Prostate gland (tissue), 2 donors: ENCODE data around the gene DCLK2.

Source experiments
- POLR2A ChIP-seq: fragments of 450-650 bp; IDR thresholded peaks from one replicate; pipeline ENCODE4 v1.6.1; 2016; ENCODE audit warnings: antibody characterized with exemption, mild to moderate bottlenecking
- POLR2AphosphoS5 ChIP-seq: sonication (generic); formaldehyde crosslinking; IDR thresholded peaks from one replicate; pipeline ENCODE4 v1.6.1; 2017; ENCODE audit warnings: antibody characterized with exemption
- TF ChIP-seq, protein P1 (sequence below), 4 experiments: fragments of 200-600 bp in 2 of 4; fragments of 450-650 bp in 2 of 4; sonication (generic) in 2 of 4; IDR thresholded peaks; 1 replicate in 3 of 4; 2 replicates in 1 of 4; pipeline ENCODE4 v1.5.1; 2016 to 2019; ENCODE audit warnings: antibody characterized with exemption in 4 of 4, mild to moderate bottlenecking in 2 of 4, moderate library complexity in 2 of 4

DNA sequence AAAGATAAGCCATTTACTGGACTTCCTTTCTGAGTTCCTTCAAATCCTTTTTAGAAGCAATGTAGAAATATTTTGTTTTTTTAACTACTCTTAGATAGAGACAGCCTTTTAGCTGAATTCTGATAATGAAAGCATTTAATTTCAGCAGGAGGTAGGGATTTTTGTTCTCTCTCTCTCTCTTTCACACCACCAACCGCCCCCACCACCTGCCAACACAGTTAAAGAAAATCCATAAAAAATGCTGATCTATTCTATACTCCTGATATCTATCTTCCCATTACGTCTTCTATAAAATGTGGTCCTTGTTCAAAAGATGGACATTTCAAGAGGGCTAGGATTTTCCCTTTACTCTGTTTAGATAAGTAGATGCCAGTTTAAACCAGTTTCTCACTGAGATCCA, 104.5 kb downstream of the DCLK2 start:
- TF ChIP-seq, protein P1, sequence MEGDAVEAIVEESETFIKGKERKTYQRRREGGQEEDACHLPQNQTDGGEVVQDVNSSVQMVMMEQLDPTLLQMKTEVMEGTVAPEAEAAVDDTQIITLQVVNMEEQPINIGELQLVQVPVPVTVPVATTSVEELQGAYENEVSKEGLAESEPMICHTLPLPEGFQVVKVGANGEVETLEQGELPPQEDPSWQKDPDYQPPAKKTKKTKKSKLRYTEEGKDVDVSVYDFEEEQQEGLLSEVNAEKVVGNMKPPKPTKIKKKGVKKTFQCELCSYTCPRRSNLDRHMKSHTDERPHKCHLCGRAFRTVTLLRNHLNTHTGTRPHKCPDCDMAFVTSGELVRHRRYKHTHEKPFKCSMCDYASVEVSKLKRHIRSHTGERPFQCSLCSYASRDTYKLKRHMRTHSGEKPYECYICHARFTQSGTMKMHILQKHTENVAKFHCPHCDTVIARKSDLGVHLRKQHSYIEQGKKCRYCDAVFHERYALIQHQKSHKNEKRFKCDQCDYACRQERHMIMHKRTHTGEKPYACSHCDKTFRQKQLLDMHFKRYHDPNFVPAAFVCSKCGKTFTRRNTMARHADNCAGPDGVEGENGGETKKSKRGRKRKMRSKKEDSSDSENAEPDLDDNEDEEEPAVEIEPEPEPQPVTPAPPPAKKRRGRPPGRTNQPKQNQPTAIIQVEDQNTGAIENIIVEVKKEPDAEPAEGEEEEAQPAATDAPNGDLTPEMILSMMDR (IDR thresholded peaks at IDR 0.05) = no peak
- TF ChIP-seq POLR2A = no peak
- TF ChIP-seq POLR2AphosphoS5 = no peak
